GM18517 (cell line): ENCODE results near the gene TOR1A.
A peak's percentile ranks its signal among the peaks of the same experiment; 100 is the strongest.

Source experiments
- ATAC-seq: cut with Tn5 transposase; IDR thresholded peaks from one replicate; pipeline ENCODE4 v1.9.1; 2021; ENCODE audit warnings: mild to moderate bottlenecking, moderate library complexity; ENCODE audit not compliant: unreplicated experiment

Gene TOR1A, protein sequence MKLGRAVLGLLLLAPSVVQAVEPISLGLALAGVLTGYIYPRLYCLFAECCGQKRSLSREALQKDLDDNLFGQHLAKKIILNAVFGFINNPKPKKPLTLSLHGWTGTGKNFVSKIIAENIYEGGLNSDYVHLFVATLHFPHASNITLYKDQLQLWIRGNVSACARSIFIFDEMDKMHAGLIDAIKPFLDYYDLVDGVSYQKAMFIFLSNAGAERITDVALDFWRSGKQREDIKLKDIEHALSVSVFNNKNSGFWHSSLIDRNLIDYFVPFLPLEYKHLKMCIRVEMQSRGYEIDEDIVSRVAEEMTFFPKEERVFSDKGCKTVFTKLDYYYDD

DNA sequence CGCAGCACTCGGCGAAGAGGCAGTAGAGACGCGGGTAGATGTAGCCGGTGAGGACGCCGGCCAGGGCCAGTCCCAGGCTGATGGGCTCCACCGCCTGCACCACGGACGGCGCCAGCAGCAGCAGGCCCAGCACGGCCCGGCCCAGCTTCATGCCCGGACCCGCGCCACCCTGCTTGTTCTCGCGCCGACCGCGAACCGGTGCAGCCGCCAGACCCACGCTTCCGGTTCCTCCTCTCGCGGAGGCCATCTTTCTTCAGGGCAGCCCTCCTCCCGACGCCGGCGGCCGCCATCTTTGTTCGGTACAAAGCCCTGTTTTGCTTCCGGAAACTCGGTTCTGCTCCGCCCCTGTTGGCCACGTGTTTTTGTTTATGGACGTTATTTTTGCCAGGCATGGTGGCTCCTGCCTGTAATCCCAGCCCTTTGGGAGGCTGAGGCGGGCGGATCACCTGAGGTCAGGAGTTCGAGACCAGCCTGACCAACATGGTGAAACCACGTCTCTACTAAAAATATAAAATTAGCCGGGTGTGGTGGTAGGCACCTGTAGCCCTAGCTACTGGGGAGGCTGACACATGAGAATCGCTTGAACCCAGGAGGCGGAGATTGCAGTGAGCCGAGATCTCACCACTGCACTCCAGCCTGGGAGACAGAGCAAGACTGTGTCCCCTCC is at the start of gene TOR1A:
Gene TOR1A, minus strand, starts transcription at position 202 of the 667 bp plus-strand sequence. Its CDS starts 51 bp downstream, at position 151.
- peak; percentile 81 for ATAC-seq

- ATAC-seq = no peak
Observed at GRCh38 chr9:129871046-129871445, 47.1 kb upstream of the TOR1A start.

- ATAC-seq = no peak
Observed at GRCh38 chr9:129869585-129870501, 45.9 kb upstream of the TOR1A start.

- no peak for ATAC-seq
Observed at GRCh38 chr9:129868872-129869486, 45.0 kb upstream of the TOR1A start.

DNA sequence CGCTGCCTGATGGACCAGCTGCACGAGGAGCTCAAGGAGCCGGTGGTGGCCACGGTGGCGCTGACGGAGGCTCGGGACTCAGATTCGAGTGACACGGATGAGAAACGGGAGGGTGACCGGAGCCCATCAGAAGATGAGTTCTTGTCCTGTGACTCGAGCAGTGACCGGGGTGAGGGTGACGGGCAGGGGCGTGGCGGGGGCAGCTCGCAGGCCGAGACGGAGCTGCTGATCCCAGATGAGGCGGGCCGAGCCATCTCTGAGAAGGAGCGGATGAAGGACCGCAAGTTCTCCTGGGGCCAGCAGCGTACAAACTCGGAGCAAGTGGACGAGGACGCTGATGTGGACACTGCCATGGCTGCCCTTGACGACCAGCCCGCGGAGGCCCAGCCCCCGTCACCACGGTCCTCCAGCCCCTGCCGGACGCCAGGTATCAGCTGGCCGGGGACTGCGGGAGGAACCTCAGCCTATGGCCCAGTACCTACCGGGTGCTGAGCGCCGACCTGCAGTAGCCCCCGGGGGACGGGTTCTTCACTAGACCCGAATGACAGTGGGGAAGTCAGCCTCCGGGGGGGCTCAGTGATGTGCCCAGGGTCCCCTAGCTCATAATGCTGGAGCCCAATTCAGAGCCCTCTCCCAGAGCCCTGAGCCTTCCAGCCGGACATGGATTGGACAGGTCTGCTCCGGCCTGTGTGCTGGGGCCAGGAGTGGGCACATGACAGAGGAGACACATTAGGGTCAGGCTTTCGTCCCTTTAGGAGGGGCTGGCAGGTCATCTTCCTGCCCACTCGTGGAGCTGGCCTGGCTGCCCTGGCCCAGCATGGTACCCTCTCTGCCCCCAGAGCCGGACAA is 44.3 kb upstream of the TOR1A start:
- ATAC-seq = no peak

DNA sequence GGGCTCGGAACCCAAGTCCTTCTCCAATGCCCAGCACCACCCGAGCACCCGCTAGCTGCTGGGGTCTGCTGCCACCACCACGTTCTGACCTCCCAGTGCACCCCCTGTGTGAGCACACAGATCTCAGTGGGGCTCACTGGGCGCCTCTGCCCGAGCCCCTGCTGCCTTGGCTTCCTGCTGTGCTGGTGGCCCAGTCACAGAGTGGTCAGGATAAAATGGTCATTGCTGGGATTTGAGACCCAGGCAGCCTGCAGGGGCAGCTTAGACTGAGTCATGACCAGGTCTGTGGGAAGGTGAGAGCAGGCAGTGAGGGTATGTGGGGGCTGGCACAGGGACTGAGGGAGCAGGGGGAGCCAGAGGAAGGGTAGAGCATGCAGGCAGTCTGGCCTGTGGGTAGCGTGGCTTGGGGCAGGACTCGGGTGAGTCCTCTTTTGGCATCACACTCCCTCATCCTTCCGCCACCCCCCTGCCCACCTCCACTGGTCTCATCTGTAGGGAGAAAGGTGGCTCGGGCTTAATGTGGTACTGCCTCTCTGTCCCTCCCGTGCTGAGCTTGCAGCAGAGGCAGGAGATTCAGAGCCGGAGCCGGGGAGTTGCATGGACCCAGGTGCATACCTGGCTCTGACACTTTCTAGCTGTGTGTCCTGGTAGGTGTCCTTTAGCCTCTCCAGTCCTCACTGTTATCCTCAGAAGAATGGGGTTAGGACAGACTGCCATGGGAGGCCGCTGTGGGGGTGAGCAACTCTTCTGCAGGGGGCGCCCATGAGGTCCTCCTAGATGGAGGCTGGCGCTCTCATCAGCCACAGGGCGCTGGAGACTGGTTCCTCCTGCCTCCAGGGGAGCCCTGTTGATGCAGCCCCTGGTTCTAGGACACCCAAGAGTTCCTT is 43.4 kb upstream of the TOR1A start:
- no peak for ATAC-seq

GRCh38 chr9:129866394-129867135 is 42.6 kb upstream of the TOR1A start:
- ATAC-seq = no peak

- ATAC-seq = no peak
Observed at GRCh38 chr9:129865668-129866320, 41.9 kb upstream of the TOR1A start.

DNA sequence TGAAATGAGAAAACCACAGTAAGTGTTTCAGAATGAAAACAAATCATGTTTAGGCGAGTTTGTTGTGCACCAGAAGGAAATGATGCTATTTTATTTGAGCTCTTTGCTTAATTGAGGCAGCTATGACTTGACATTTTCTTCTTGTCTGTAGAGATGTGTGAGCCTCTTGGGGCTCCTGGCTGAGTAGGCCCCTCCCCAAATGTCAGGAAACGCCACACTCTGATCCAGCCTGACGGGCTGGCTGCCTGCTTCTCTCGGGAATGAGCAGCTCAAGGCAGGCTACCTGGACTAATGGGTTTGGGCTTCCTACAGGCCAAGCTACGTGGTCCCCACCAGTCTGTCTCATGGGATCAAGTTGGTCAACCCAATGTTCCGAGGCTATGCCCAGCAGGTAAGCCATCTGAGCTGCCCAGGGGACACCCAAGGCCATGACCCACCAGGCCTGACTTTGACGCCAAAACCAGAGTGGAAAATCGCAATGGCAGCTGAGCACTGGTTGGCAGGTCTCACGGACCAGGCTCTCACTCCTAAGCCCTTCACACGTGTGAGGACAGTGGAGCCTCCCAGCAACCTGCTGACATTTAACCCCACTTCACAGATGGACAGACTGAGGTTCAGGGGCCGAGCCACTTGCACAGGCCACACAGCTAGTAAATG is 41.2 kb upstream of the TOR1A start:
- ATAC-seq = no peak

GRCh38 chr9:129863059-129863690 is 39.2 kb upstream of the TOR1A start:
- ATAC-seq = no peak

DNA sequence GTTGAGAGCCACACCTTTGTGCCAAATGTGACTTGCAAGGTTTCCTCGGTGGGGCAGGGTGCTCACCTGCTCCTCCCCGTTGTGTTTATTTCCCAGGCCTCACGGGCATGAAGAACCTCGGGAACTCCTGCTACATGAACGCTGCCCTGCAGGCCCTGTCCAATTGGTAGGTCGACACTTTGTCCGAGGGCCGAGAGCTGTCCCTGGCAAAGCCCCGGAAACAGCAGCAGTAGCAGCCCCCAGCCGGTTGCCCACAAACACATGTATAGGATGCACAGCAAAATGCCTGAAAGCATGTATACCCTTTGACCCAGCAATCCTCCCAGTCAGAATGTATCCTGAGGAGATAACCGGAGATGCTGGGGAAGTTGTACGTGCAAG is 37.5 kb upstream of the TOR1A start:
- no peak for ATAC-seq

- ATAC-seq = no peak
Observed at GRCh38 chr9:129860653-129861446, 36.9 kb upstream of the TOR1A start.

- no peak for ATAC-seq
Observed at GRCh38 chr9:129858167-129858962, 34.4 kb upstream of the TOR1A start.

- no peak for ATAC-seq
Observed at GRCh38 chr9:129857207-129857606, 33.3 kb upstream of the TOR1A start.

GRCh38 chr9:129854588-129855110 is 30.7 kb upstream of the TOR1A start:
- no peak for ATAC-seq
